Activated CD4-positive, alpha-beta T cell treated with anti-CD3 and anti-CD28 coated beads, Interleukin-10, Interleukin-2, amounts not matched to agents 100 ng/mL and 50 ng/mL, durations not matched to agents 16 hours and 8 hours (primary cell): Measurements from ENCODE around the gene DACT3.

ENCODE experiments used
- DNase-seq: peaks from one replicate; pipeline ENCODE4 v3.0.0-alpha.2; 2020

DACT3 gene

GRCh38 chr19:46661020-46661731 is at the start of gene DACT3:
Gene DACT3, minus strand, starts transcription at chr19:46661182. Its CDS starts 118 bp downstream, at chr19:46661064.
- peak; percentile 100 for DNase-seq

GRCh38 chr19:46710687-46711086 is 49.7 kb upstream of the DACT3 start:
- no peak for DNase-seq

- peak; percentile 83 for DNase-seq
These were observed 43.5 kb upstream of the DACT3 start for GRCh38 chr19:46704379-46705076.

- no peak for DNase-seq
These were observed 39.7 kb upstream of the DACT3 start for GRCh38 chr19:46700704-46701103.

GRCh38 chr19:46698395-46699321 is 37.7 kb upstream of the DACT3 start:
- no peak for DNase-seq

GRCh38 chr19:46697204-46697960 is 36.4 kb upstream of the DACT3 start:
- no peak for DNase-seq

- no peak for DNase-seq
These were observed 35.9 kb upstream of the DACT3 start for GRCh38 chr19:46696866-46697203.

GRCh38 chr19:46696052-46696451 is 35.1 kb upstream of the DACT3 start:
- no peak for DNase-seq

GRCh38 chr19:46693760-46694159 is 32.8 kb upstream of the DACT3 start:
- DNase-seq, result no peak

- DNase-seq, result no peak
These were observed 32.1 kb upstream of the DACT3 start for GRCh38 chr19:46692918-46693722.

- DNase-seq, result no peak
These were observed 31.0 kb upstream of the DACT3 start for GRCh38 chr19:46691948-46692347.

- no peak for DNase-seq
These were observed 30.1 kb upstream of the DACT3 start for GRCh38 chr19:46691104-46691503.

- DNase-seq, result no peak
These were observed 28.4 kb upstream of the DACT3 start for GRCh38 chr19:46689358-46689757.

GRCh38 chr19:46687438-46688145 is 26.6 kb upstream of the DACT3 start:
- no peak for DNase-seq

GRCh38 chr19:46685189-46685588 is 24.2 kb upstream of the DACT3 start:
- no peak for DNase-seq

GRCh38 chr19:46678110-46678732 is 17.2 kb upstream of the DACT3 start:
- peak; percentile 71 for DNase-seq

- peak; percentile 5 for DNase-seq
These were observed 13.6 kb upstream of the DACT3 start for GRCh38 chr19:46674416-46675178.

GRCh38 chr19:46670813-46671212 is 9.8 kb upstream of the DACT3 start:
- no peak for DNase-seq

- no peak for DNase-seq
These were observed 7.7 kb upstream of the DACT3 start for GRCh38 chr19:46668662-46669061.

GRCh38 chr19:46665072-46665471 is 4.1 kb upstream of the DACT3 start:
- no peak for DNase-seq
